Measurements from ENCODE around the gene TFAP2E. TPM values are rescaled to one million over a fixed set of nuclear protein-coding genes. Genes with fewer than 3 reads are reported as not detected.
"Not testable (repeated sequence)": the region's sequence is repeated elsewhere in the genome, so short reads cannot be mapped to it uniquely, and the experiment has no call there.

Gene TFAP2E
- total RNA-seq, 3 donors from 2014 or later (not counting 1 experiment from before 2014, with no cell fraction given): 6.6 to 7.3 (median 6.9) TPM

- Histone ChIP-seq H3K4me3 (ENCODE audit: low read length) (no peak overlapping the region), H3K9me3 (ENCODE audit: control insufficient read depth, insufficient read depth, low read length) (no peaks in the 10 kb centered on the region), H3K4me1 (ENCODE audit: control insufficient read depth, insufficient read depth, low read length) (peaks cover 40% of the 10 kb centered on the region), H3K27me3 (ENCODE audit: control insufficient read depth, insufficient read depth, low read length) (no peaks in the 10 kb centered on the region), H3K36me3 (ENCODE audit: control insufficient read depth, insufficient read depth, low read length) (no peaks in the 10 kb centered on the region), H3K27ac (ENCODE audit: low read length) (no peak overlapping the region)
- DNase-seq (no peak), ATAC-seq (no peak)
- H3K4me3 Mint-ChIP-seq: peak overlapping the region; percentile 94
- H3K9me3 Mint-ChIP-seq: no peaks in the 10 kb centered on the region
- intact Hi-C loops (cut with micrococcal nuclease): no loop called here
- H3K27ac Mint-ChIP-seq: peak overlapping the region; percentile 37 to 89
- H3K4me1 Mint-ChIP-seq: peaks cover 43 to 54% of the 10 kb centered on the region in 2 donors
- TF ChIP-seq CTCF (IDR thresholded peaks at IDR 0.05): no peak
- H3K27me3 Mint-ChIP-seq (ENCODE audit: low read depth in 2 of 2): no peaks in the 10 kb centered on the region
- WGBS (ENCODE audit: insufficient coverage): 96% methylated on average over 5 of the region's 5 CpGs
- H3K36me3 Mint-ChIP-seq: no peaks in the 10 kb centered on the region
These were observed 2.4 kb downstream of the TFAP2E start for GRCh38 chr1:35575416-35575958.

GRCh38 chr1:35576061-35576765 lies 3.1 kb downstream of the TFAP2E start:
- no peak for ATAC-seq
- H3K4me3 Mint-ChIP-seq: peak overlapping the region; percentile 94
- DNase-seq: no peak
- Histone ChIP-seq H3K36me3 (ENCODE audit: control insufficient read depth, insufficient read depth, low read length) (no peaks in the 10 kb centered on the region), H3K27ac (ENCODE audit: low read length) (no peak overlapping the region), H3K27me3 (ENCODE audit: control insufficient read depth, insufficient read depth, low read length) (no peaks in the 10 kb centered on the region), H3K4me1 (ENCODE audit: control insufficient read depth, insufficient read depth, low read length) (peaks cover 40% of the 10 kb centered on the region), H3K9me3 (ENCODE audit: control insufficient read depth, insufficient read depth, low read length) (no peaks in the 10 kb centered on the region), H3K4me3 (ENCODE audit: low read length) (peak overlapping the region; percentile 14)
- intact Hi-C loops (cut with micrococcal nuclease): no loop called here
- peak overlapping the region; percentile 37 to 89 for H3K27ac Mint-ChIP-seq
- H3K27me3 Mint-ChIP-seq (ENCODE audit: low read depth in 2 of 2): no peaks in the 10 kb centered on the region
- peaks cover 43 to 47% of the 10 kb centered on the region in 2 donors for H3K4me1 Mint-ChIP-seq
- H3K9me3 Mint-ChIP-seq: no peaks in the 10 kb centered on the region
- TF ChIP-seq CTCF (IDR thresholded peaks at IDR 0.05): no peak
- H3K36me3 Mint-ChIP-seq: no peaks in the 10 kb centered on the region
- 67% methylated on average over 10 of the region's 10 CpGs for WGBS (ENCODE audit: insufficient coverage)

GRCh38 chr1:35576766-35577070 lies 3.6 kb downstream of the TFAP2E start:
- peak overlapping the region; percentile 37 to 89 for H3K27ac Mint-ChIP-seq
- WGBS (ENCODE audit: insufficient coverage): 20% methylated on average over 37 of the region's 37 CpGs
- ATAC-seq; H3K9me3 ChIP-seq (ENCODE audit: control insufficient read depth, insufficient read depth, low read length); H3K36me3 ChIP-seq (ENCODE audit: control insufficient read depth, insufficient read depth, low read length); H3K27me3 ChIP-seq (ENCODE audit: control insufficient read depth, insufficient read depth, low read length); H3K27me3 Mint-ChIP-seq (ENCODE audit: low read depth in 2 of 2); H3K9me3 Mint-ChIP-seq; intact Hi-C loops (cut with micrococcal nuclease); H3K27ac ChIP-seq (ENCODE audit: low read length); DNase-seq; H3K36me3 Mint-ChIP-seq: not testable (repeated sequence)
- H3K4me1 Mint-ChIP-seq: peaks cover 39 to 42% of the 10 kb centered on the region in 2 donors
- H3K4me3 ChIP-seq (ENCODE audit: low read length): peak overlapping the region; percentile 43
- H3K4me3 Mint-ChIP-seq: peak overlapping the region; percentile 97
- H3K4me1 ChIP-seq (ENCODE audit: control insufficient read depth, insufficient read depth, low read length): peaks cover 40% of the 10 kb centered on the region

- H3K9me3 ChIP-seq (ENCODE audit: control insufficient read depth, insufficient read depth, low read length): no peaks in the 10 kb centered on the region
These were observed 4.2 kb downstream of the TFAP2E start for GRCh38 chr1:35577071-35577998.

More at GRCh38 chr1:35577071-35577998, 4.2 kb downstream of the TFAP2E start:
- Histone ChIP-seq H3K27ac (ENCODE audit: low read length) (peak overlapping the region; percentile 16), H3K36me3 (ENCODE audit: control insufficient read depth, insufficient read depth, low read length) (no peaks in the 10 kb centered on the region), H3K27me3 (ENCODE audit: control insufficient read depth, insufficient read depth, low read length) (no peaks in the 10 kb centered on the region), H3K4me1 (ENCODE audit: control insufficient read depth, insufficient read depth, low read length) (peaks cover 40% of the 10 kb centered on the region), H3K4me3 (ENCODE audit: low read length) (peak overlapping the region; percentile 43)
- peak overlapping the region; percentile 97 for H3K4me3 Mint-ChIP-seq
- H3K36me3 Mint-ChIP-seq: no peaks in the 10 kb centered on the region
- ATAC-seq: peak; percentile 79 to 89 (median 81)
- no peak for TF ChIP-seq CTCF (IDR thresholded peaks at IDR 0.05)
- peak overlapping the region; percentile 85 to 89 for H3K27ac Mint-ChIP-seq
- H3K9me3 Mint-ChIP-seq: no peaks in the 10 kb centered on the region
- peaks cover 33 to 35% of the 10 kb centered on the region in 2 donors for H3K4me1 Mint-ChIP-seq
- H3K27me3 Mint-ChIP-seq (ENCODE audit: low read depth in 2 of 2): no peaks in the 10 kb centered on the region
- intact Hi-C loops (cut with micrococcal nuclease): no loop called here
- DNase-seq: peak; percentile 63 to 80
- WGBS (ENCODE audit: insufficient coverage): 2% methylated on average over 70 of the region's 70 CpGs

Data from natural killer cell (primary cell).